Ovary (tissue), 3 donors: ENCODE results near the gene UQCR11.

Experiments
- POLR2A ChIP-seq: fragments of 450-650 bp; IDR thresholded peaks from one replicate; pipeline ENCODE4 v1.6.1; 2017; ENCODE audit warnings: antibody characterized with exemption, mild to moderate bottlenecking, moderate library complexity
- TF ChIP-seq, protein P1 (sequence below), 3 donors: fragments of 450-650 bp in 2 of 3; fragments of 200-600 bp in 1 of 3; IDR thresholded peaks; one replicate each; pipeline versions ENCODE4 v1.5.1 to v1.8.0; 2016 to 2022; ENCODE audit warnings: antibody characterized with exemption in 3 of 3, mild to moderate bottlenecking in 1 of 3
- donor health status: DM: no; HTN: no; CAD: no.

- no peak for TF ChIP-seq POLR2A
- TF ChIP-seq, protein P1, sequence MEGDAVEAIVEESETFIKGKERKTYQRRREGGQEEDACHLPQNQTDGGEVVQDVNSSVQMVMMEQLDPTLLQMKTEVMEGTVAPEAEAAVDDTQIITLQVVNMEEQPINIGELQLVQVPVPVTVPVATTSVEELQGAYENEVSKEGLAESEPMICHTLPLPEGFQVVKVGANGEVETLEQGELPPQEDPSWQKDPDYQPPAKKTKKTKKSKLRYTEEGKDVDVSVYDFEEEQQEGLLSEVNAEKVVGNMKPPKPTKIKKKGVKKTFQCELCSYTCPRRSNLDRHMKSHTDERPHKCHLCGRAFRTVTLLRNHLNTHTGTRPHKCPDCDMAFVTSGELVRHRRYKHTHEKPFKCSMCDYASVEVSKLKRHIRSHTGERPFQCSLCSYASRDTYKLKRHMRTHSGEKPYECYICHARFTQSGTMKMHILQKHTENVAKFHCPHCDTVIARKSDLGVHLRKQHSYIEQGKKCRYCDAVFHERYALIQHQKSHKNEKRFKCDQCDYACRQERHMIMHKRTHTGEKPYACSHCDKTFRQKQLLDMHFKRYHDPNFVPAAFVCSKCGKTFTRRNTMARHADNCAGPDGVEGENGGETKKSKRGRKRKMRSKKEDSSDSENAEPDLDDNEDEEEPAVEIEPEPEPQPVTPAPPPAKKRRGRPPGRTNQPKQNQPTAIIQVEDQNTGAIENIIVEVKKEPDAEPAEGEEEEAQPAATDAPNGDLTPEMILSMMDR (IDR thresholded peaks at IDR 0.05), result no peak
Measured at GRCh38 chr19:1569997-1570396, 35.3 kb downstream of the UQCR11 start.
